Esophagus muscularis mucosa (tissue), 4 donors: ENCODE data around the gene IL20. TPM values are rescaled to one million over a fixed set of nuclear protein-coding genes. Genes with fewer than 3 reads are reported as not detected.

Experiments used
- DNase-seq: peaks from one replicate; pipeline ENCODE4 v3.0.0-alpha.2; 2017; ENCODE audit errors: extremely low spot score
- H3K27ac ChIP-seq, 4 donors: fragments of 200-600 bp; sonication (generic); replicated peaks in 1 of 4; 1 replicate in 3 of 4; 2 replicates in 1 of 4; pipeline ENCODE4 v1.5.1; 2016 to 2019; ENCODE audit warnings: mild to moderate bottlenecking in 1 of 4
- H3K27me3 ChIP-seq, 4 donors: fragments of 200-600 bp; sonication (generic); one replicate each; pipeline versions ENCODE4 v1.5.1 to v1.6.0; 2016 to 2019
- H3K36me3 ChIP-seq, 4 donors: fragments of 200-600 bp; sonication (generic); one replicate each; pipeline ENCODE4 v1.5.1; 2016 to 2019
- H3K4me1 ChIP-seq, 4 donors: fragments of 200-600 bp; sonication (generic); one replicate each; pipeline ENCODE4 v1.5.1; 2016 to 2019
- H3K4me3 ChIP-seq, 4 donors: fragments of 200-600 bp; sonication (generic); 1 replicate in 2 of 4; 2 replicates in 2 of 4; pipeline ENCODE4 v1.5.1; 2016 to 2019; ENCODE audit warnings: mild to moderate bottlenecking in 4 of 4, moderate library complexity in 1 of 4
- H3K9me3 ChIP-seq, 4 donors: fragments of 200-600 bp; sonication (generic); 1 replicate in 3 of 4; 2 replicates in 1 of 4; pipeline ENCODE4 v1.5.1; 2016 to 2019
- EP300 ChIP-seq: sonication (generic); formaldehyde crosslinking; IDR thresholded peaks from one replicate; pipeline ENCODE4 v1.6.1; 2017; ENCODE audit warnings: antibody characterized with exemption
- POLR2A ChIP-seq: fragments of 450-650 bp; IDR thresholded peaks from one replicate; pipeline ENCODE4 v1.6.1; 2017; ENCODE audit warnings: antibody characterized with exemption, moderate library complexity, mild to moderate bottlenecking, low read depth
- POLR2AphosphoS5 ChIP-seq, 2 donors: sonication (generic); formaldehyde crosslinking; IDR thresholded peaks; one replicate each; pipeline ENCODE4 v1.6.1; 2017; ENCODE audit warnings: antibody characterized with exemption in 2 of 2
- WGBS: methylation state at CpG from one replicate; pipeline ENCODE4 v1.1.5; 2018; 5-methylcytosine and 5-hydroxymethylcytosine counted together
- intact Hi-C: fragments of 100-400 bp; cut with DNase I; formaldehyde crosslinking; loops from one replicate; pipeline ENCODE4 v1.15.1; 2023
- total RNA-seq, 4 donors: library from RNA; depleted of rRNA; stranded (reverse); fragments of >200 nt; gene quantifications; one replicate each; pipeline versions ENCODE4 v1.1.0 to v1.2.1, GENCODE V29; 2016
- TF ChIP-seq, protein P1 (sequence below), 3 experiments: fragments of 200-600 bp in 2 of 3; fragments of 450-650 bp in 1 of 3; sonication (generic) in 2 of 3; IDR thresholded peaks; one replicate each; pipeline ENCODE4 v1.5.1; 2017 to 2019; ENCODE audit warnings: antibody characterized with exemption in 3 of 3, mild to moderate bottlenecking in 2 of 3, moderate library complexity in 1 of 3

Gene IL20
- total RNA-seq, 4 donors from 2014 or later = not detected

DNA sequence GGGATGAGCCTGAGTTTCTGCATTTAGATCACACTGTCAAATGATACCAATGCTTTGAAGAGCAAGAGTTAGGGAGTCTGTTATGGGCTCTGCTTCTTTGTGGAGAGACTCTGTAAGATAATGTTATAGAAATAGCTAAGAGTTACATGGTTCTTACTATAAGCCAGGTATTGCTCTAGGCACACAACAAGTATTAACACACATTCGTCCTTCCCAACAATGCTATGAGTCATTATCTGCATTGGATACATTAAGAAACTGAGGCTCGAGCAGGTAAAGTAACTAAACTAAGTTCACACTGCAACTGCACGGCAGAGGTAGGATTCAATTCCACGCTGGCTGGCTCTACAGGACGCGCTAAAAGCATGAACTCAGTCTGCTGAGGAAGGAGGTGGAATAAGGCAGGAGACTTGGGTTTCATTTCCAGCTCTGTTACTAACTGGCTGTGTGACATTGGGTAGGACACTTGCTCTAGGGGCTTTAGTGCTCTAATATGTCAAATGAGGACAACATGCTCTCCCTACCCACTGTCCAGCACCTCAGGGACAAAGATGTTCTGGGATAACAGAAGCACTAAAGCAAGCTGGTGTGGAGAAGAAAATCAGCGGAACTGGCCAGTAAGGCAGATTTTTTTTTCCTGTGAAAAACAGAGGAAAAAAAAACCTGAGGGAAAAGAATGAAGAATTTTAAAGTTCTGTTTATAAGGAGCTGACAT lies 23.7 kb upstream of the IL20 start:
- H3K4me3 ChIP-seq = no peak overlapping the region
- DNase-seq = no peak
- no peak overlapping the region for H3K27ac ChIP-seq
- H3K27me3 ChIP-seq = peaks cover 0 to 11% (median 0%) of the 10 kb centered on the region in 4 donors
- no peaks in the 10 kb centered on the region for H3K36me3 ChIP-seq
- 93% methylated on average over 7 of the region's 7 CpGs for WGBS
- no peak for TF ChIP-seq POLR2AphosphoS5 (IDR thresholded peaks at IDR 0.05)
- TF ChIP-seq, protein P1, sequence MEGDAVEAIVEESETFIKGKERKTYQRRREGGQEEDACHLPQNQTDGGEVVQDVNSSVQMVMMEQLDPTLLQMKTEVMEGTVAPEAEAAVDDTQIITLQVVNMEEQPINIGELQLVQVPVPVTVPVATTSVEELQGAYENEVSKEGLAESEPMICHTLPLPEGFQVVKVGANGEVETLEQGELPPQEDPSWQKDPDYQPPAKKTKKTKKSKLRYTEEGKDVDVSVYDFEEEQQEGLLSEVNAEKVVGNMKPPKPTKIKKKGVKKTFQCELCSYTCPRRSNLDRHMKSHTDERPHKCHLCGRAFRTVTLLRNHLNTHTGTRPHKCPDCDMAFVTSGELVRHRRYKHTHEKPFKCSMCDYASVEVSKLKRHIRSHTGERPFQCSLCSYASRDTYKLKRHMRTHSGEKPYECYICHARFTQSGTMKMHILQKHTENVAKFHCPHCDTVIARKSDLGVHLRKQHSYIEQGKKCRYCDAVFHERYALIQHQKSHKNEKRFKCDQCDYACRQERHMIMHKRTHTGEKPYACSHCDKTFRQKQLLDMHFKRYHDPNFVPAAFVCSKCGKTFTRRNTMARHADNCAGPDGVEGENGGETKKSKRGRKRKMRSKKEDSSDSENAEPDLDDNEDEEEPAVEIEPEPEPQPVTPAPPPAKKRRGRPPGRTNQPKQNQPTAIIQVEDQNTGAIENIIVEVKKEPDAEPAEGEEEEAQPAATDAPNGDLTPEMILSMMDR (IDR thresholded peaks at IDR 0.05) = no peak
- intact Hi-C loops = no loop called here
- no peaks in the 10 kb centered on the region for H3K9me3 ChIP-seq
- H3K4me1 ChIP-seq = no peaks in the 10 kb centered on the region

DNA sequence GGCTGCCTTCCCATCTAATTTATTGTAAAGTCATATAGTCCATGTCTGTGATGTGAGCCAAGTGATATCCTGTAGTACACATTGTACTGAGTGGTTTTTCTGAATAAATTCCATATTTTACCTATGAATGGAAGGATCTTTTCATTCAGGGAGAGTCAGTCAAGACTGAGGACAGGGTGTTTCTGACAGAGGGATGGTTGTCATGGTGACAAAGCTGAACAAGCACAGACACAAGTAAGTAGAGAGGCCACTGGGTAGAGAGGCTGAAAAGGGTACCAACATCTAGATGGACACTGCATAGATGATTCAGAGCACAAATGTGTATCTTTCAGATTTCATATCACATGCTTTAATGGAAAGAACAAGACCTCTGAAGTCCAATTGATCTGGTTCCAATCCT lies 22.6 kb upstream of the IL20 start:
- Histone ChIP-seq H3K27ac (no peak overlapping the region), H3K4me3 (no peak overlapping the region), H3K36me3 (no peaks in the 10 kb centered on the region), H3K4me1 (no peaks in the 10 kb centered on the region), H3K27me3 (no peaks in the 10 kb centered on the region), H3K9me3 (no peaks in the 10 kb centered on the region)
- no peak for DNase-seq
- intact Hi-C loops = no loop called here
- TF ChIP-seq EP300 (no peak), POLR2AphosphoS5 (IDR thresholded peaks at IDR 0.05) (no peak), POLR2A (no peak)
- TF ChIP-seq, protein P1 (IDR thresholded peaks at IDR 0.05) = no peak

DNA sequence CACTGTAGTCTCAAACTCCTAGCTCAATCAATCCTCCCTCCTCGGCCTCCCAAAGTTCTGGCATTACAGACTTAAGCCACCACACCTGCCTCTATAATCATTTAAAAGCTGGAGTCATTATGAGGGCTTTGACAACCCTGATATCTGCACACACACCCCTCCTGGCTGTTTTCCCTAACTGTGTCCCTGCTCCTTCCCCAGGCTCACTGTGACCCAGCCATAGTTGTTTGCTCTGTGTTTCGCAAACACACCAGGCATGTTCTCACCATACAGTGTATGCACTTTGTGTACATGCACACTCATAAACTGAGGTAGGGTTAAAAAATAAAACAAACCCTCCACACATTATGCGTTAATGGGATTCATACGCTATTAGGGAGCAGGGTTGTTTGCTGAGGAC lies 21.8 kb upstream of the IL20 start:
- TF ChIP-seq POLR2AphosphoS5 (IDR thresholded peaks at IDR 0.05) (no peak), EP300 (no peak), POLR2A (no peak)
- TF ChIP-seq, protein P1 (IDR thresholded peaks at IDR 0.05) = no peak
- H3K4me3 ChIP-seq = no peak overlapping the region
- 93% methylated on average over 4 of the region's 4 CpGs for WGBS
- no peaks in the 10 kb centered on the region for H3K27me3 ChIP-seq
- no peaks in the 10 kb centered on the region for H3K9me3 ChIP-seq
- H3K4me1 ChIP-seq = no peaks in the 10 kb centered on the region
- DNase-seq = no peak
- no peaks in the 10 kb centered on the region for H3K36me3 ChIP-seq
- no peak overlapping the region for H3K27ac ChIP-seq
- intact Hi-C loops = no loop called here

DNA sequence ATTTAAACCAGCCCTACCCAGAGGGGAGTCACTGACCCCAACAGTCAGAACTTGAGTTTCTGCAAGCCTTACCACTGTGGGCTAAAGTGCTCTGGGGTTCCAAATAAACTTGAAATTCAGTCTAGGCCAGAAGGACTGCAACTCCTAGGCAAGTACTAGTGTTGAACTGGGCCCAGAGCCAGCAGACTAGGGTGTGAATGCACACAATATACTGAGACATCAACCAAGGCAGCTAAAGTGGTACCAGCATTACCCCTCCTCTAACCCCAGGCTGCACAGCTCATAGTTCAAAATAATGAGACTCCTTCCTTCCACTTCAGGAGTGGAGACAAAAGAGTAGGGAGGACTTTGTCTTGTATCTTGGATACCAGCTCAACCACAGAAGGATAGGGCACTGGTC lies 18.9 kb upstream of the IL20 start:
- Histone ChIP-seq H3K4me1 (no peaks in the 10 kb centered on the region), H3K27me3 (no peaks in the 10 kb centered on the region), H3K4me3 (no peak overlapping the region), H3K36me3 (no peaks in the 10 kb centered on the region), H3K9me3 (no peaks in the 10 kb centered on the region), H3K27ac (no peak overlapping the region)
- no peak for DNase-seq
- TF ChIP-seq, protein P1 (IDR thresholded peaks at IDR 0.05) = no peak
- TF ChIP-seq EP300 = no peak
- TF ChIP-seq POLR2A = no peak
- no peak for TF ChIP-seq POLR2AphosphoS5 (IDR thresholded peaks at IDR 0.05)
- intact Hi-C loops = no loop called here

DNA sequence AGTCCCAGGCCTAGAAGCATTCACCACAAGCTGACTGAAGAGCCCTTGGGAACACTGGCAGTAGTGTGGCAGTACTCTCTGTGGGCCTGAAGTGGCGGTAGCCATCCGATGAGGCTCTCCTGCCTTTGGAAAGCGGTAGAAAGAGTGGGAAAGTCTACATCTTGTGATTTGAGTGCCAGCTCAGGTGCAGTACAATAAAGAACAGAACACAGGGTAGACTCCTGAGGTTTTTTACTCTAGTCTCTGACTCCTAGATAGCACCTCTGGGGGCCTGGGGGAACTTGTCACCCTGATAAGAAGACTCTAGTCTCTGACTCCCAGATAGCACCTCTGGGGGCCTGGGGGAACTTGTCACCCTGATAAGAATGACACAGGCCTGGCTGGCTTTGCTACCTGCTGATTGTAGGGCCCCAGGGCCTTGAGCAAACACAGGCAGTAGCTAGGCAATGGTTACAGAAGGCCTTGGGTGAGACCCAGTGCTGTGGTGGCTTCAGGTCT lies 18.0 kb upstream of the IL20 start:
- H3K27me3 ChIP-seq = no peaks in the 10 kb centered on the region
- TF ChIP-seq POLR2A (no peak), EP300 (no peak)
- no peak overlapping the region for H3K4me3 ChIP-seq
- H3K9me3 ChIP-seq = peaks cover 0 to 6% (median under 1%) of the 10 kb centered on the region in 4 donors
- H3K27ac ChIP-seq = no peak overlapping the region
- intact Hi-C loops = no loop called here
- H3K36me3 ChIP-seq = no peaks in the 10 kb centered on the region
- H3K4me1 ChIP-seq = no peaks in the 10 kb centered on the region
- WGBS = 88% methylated on average over 3 of the region's 3 CpGs
- no peak for DNase-seq
